ENCODE measurements around the gene PRDM4.

DNA sequence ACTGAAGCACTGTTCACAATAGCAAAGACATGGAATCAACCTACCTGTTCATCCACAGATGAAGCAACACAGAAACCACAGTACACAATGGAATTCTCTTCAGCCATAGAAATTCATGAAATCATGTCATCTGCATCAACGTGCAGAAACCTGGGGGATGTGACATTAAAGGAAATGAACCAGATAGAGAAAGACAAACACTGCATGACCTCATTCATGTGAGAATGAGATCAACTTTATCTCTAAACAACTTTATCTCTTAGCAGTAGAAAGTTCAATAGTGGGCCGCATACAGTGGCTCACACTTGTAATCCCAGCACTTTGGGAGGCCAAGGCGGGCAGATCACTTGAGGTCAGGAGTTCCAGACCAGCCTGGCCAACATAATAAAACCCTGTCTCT is 33.5 kb upstream of the PRDM4 start:
- TF ChIP-seq POLR2AphosphoS5 (IDR thresholded peaks at IDR 0.05; ENCODE audit: low read depth, low read length) (no peak), REST (IDR thresholded peaks at IDR 0.05; ENCODE audit: insufficient read depth in 1 of 2, low read depth in 2 of 2, low read length in 1 of 2) (no peak), TCF7L2 (IDR thresholded peaks at IDR 0.05; ENCODE audit: low read depth, low read length) (no peak)
- TF ChIP-seq, protein P1, sequence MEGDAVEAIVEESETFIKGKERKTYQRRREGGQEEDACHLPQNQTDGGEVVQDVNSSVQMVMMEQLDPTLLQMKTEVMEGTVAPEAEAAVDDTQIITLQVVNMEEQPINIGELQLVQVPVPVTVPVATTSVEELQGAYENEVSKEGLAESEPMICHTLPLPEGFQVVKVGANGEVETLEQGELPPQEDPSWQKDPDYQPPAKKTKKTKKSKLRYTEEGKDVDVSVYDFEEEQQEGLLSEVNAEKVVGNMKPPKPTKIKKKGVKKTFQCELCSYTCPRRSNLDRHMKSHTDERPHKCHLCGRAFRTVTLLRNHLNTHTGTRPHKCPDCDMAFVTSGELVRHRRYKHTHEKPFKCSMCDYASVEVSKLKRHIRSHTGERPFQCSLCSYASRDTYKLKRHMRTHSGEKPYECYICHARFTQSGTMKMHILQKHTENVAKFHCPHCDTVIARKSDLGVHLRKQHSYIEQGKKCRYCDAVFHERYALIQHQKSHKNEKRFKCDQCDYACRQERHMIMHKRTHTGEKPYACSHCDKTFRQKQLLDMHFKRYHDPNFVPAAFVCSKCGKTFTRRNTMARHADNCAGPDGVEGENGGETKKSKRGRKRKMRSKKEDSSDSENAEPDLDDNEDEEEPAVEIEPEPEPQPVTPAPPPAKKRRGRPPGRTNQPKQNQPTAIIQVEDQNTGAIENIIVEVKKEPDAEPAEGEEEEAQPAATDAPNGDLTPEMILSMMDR (IDR thresholded peaks at IDR 0.05) = no peak
